HEK293 (cell line): ENCODE measurements around the gene HOXA10.
A peak's percentile ranks its signal among the peaks of the same experiment; 100 is the strongest.

ENCODE experiments used
- CTCF ChIA-PET: fragments of 350-600 bp; formaldehyde crosslinking; extraction: SDS; loops from one replicate; lab custom pipeline; 2021; ENCODE audit warnings: antibody characterized with exemption; lab: Yijun Ruan, JAX
- POLR2A ChIA-PET: fragments of 300-600 bp; formaldehyde crosslinking; extraction: SDS; loops from one replicate; lab custom pipeline; 2020; ENCODE audit warnings: antibody characterized with exemption, inconsistent platforms; lab: Yijun Ruan, JAX
- H3K27ac ChIP-seq: fragments of 200-500 bp; sonication (Bioruptor generic); 2 replicates; pipeline ENCODE4 v1.5.1; 2014; ENCODE audit warnings: low read depth, low read length, control low read depth, inconsistent platforms; ENCODE audit errors: extremely low read depth
- H3K36me3 ChIP-seq, 2 experiments: fragments of 200-500 bp in 1 of 2; sonication (Bioruptor generic) in 1 of 2; 1 replicate in 1 of 2; 2 replicates in 1 of 2; pipeline ENCODE4 v1.5.1; 2014 to 2017; ENCODE audit warnings: inconsistent platforms in 2 of 2, low read length in 2 of 2; ENCODE audit not compliant: control insufficient read depth in 2 of 2, insufficient read depth in 1 of 2
- H3K4me1 ChIP-seq: fragments of 200-500 bp; sonication (Bioruptor generic); 2 replicates; pipeline ENCODE4 v1.5.1; 2014; ENCODE audit warnings: mild to moderate bottlenecking, low read length, inconsistent platforms; ENCODE audit not compliant: control insufficient read depth, insufficient read depth
- H3K4me3 ChIP-seq: 2 replicates; pipeline ENCODE4 v1.5.1; 2011; ENCODE audit warnings: low read depth, mild to moderate bottlenecking, control low read depth, low read length, moderate library complexity
- H3K9me3 ChIP-seq: fragments of 200-500 bp; sonication (Bioruptor generic); 2 replicates; pipeline ENCODE4 v1.5.1; 2014; ENCODE audit warnings: low read depth, low read length, inconsistent platforms; ENCODE audit not compliant: control insufficient read depth, insufficient read depth
- BCL11A ChIP-seq: fragments of 450-650 bp; formaldehyde crosslinking; IDR thresholded peaks from 2 replicates; pipeline ENCODE4 v1.5.1; 2016; ENCODE audit warnings: low read depth, missing biosample characterization, missing genetic modification characterization
- GLIS1 ChIP-seq: fragments of 450-650 bp; formaldehyde crosslinking; IDR thresholded peaks from 2 replicates; pipeline ENCODE4 v1.5.1; 2016; ENCODE audit warnings: missing biosample characterization, missing genetic modification characterization
- GLIS2 ChIP-seq: fragments of 450-650 bp; formaldehyde crosslinking; IDR thresholded peaks from 2 replicates; pipeline ENCODE4 v1.5.1; 2016; ENCODE audit warnings: missing biosample characterization, missing genetic modification characterization
- KLF16 ChIP-seq: fragments of 450-650 bp; formaldehyde crosslinking; IDR thresholded peaks from 2 replicates; pipeline ENCODE4 v1.5.1; 2017; ENCODE audit warnings: missing biosample characterization, missing genetic modification characterization
- PBX3 ChIP-seq: sonication (generic); formaldehyde crosslinking; IDR thresholded peaks from 2 replicates; pipeline ENCODE4 v1.8.1; 2022; ENCODE audit warnings: mild to moderate bottlenecking, moderate library complexity, missing genetic modification reagents
- PRDM1 ChIP-seq: fragments of 450-650 bp; formaldehyde crosslinking; IDR thresholded peaks from 2 replicates; pipeline ENCODE4; 2016; ENCODE audit warnings: missing biosample characterization, missing genetic modification characterization
- SALL2 ChIP-seq: fragments of 450-650 bp; formaldehyde crosslinking; IDR thresholded peaks from 2 replicates; pipeline ENCODE4 v1.5.0; 2017; ENCODE audit warnings: missing biosample characterization, mild to moderate bottlenecking, missing genetic modification characterization, borderline replicate concordance
- SCRT1 ChIP-seq: fragments of 450-650 bp; formaldehyde crosslinking; IDR thresholded peaks from 2 replicates; pipeline ENCODE4 v1.5.1; 2016; ENCODE audit warnings: missing biosample characterization, missing genetic modification characterization, borderline replicate concordance
- SP2 ChIP-seq: fragments of 450-650 bp; formaldehyde crosslinking; IDR thresholded peaks from 2 replicates; pipeline ENCODE4 v1.5.1; 2016; ENCODE audit warnings: missing biosample characterization, missing genetic modification characterization
- YY2 ChIP-seq: fragments of 450-650 bp; formaldehyde crosslinking; IDR thresholded peaks from 2 replicates; pipeline ENCODE4 v1.5.1; 2016; ENCODE audit warnings: missing biosample characterization, missing genetic modification characterization
- ZBTB20 ChIP-seq: fragments of 450-650 bp; formaldehyde crosslinking; IDR thresholded peaks from 2 replicates; pipeline ENCODE4 v1.5.1; 2016; ENCODE audit warnings: missing biosample characterization, missing genetic modification characterization
- ZBTB48 ChIP-seq: fragments of 450-650 bp; formaldehyde crosslinking; IDR thresholded peaks from 2 replicates; pipeline ENCODE4 v1.5.1; 2016; ENCODE audit warnings: missing biosample characterization, missing genetic modification characterization
- ZFHX2 ChIP-seq: fragments of 450-650 bp; formaldehyde crosslinking; conservative IDR thresholded peaks from 2 replicates; pipeline ENCODE4 v1.5.1; 2016; ENCODE audit warnings: missing biosample characterization, missing genetic modification characterization
- ZIC2 ChIP-seq: fragments of 450-650 bp; formaldehyde crosslinking; IDR thresholded peaks from 2 replicates; pipeline ENCODE4 v1.5.1; 2016; ENCODE audit warnings: missing biosample characterization, missing genetic modification characterization
- ZNF169 ChIP-seq: fragments of 450-650 bp; formaldehyde crosslinking; IDR thresholded peaks from 2 replicates; pipeline ENCODE4 v1.5.1; 2016; ENCODE audit warnings: missing biosample characterization, missing genetic modification characterization
- ZNF2 ChIP-seq: fragments of 450-650 bp; formaldehyde crosslinking; IDR thresholded peaks from 2 replicates; pipeline ENCODE4 v1.5.1; 2016; ENCODE audit warnings: missing biosample characterization, missing genetic modification characterization
- ZNF23 ChIP-seq: fragments of 450-650 bp; formaldehyde crosslinking; IDR thresholded peaks from 2 replicates; pipeline ENCODE4 v1.5.1; 2016; ENCODE audit warnings: missing biosample characterization, missing genetic modification characterization, borderline replicate concordance
- ZNF24 ChIP-seq: fragments of 450-650 bp; formaldehyde crosslinking; IDR thresholded peaks from 2 replicates; pipeline ENCODE4 v1.5.1; 2016; ENCODE audit warnings: missing biosample characterization, missing genetic modification characterization
- ZNF335 ChIP-seq: fragments of 450-650 bp; formaldehyde crosslinking; conservative IDR thresholded peaks from 2 replicates; pipeline ENCODE4 v1.5.1; 2016; ENCODE audit warnings: missing biosample characterization, missing genetic modification characterization
- ZNF341 ChIP-seq: fragments of 450-650 bp; formaldehyde crosslinking; IDR thresholded peaks from 2 replicates; pipeline ENCODE4; 2016; ENCODE audit warnings: low read depth, missing biosample characterization, missing genetic modification characterization
- ZNF354C ChIP-seq: fragments of 450-650 bp; formaldehyde crosslinking; IDR thresholded peaks from 2 replicates; pipeline ENCODE4 v1.5.1; 2016; ENCODE audit warnings: missing biosample characterization, missing genetic modification characterization, low read depth, borderline replicate concordance
- ZNF366 ChIP-seq: fragments of 450-650 bp; formaldehyde crosslinking; conservative IDR thresholded peaks from 2 replicates; pipeline ENCODE4 v1.5.1; 2016; ENCODE audit warnings: missing biosample characterization, missing genetic modification characterization
- ZNF37A ChIP-seq: fragments of 450-650 bp; IDR thresholded peaks from 2 replicates; pipeline ENCODE4 v1.5.1; 2018; ENCODE audit warnings: missing biosample characterization, missing genetic modification characterization
- ZNF394 ChIP-seq: fragments of 450-650 bp; formaldehyde crosslinking; IDR thresholded peaks from 2 replicates; pipeline ENCODE4 v1.5.1; 2016; ENCODE audit warnings: missing biosample characterization, missing genetic modification characterization, mild to moderate bottlenecking, moderate library complexity, borderline replicate concordance
- ZNF426 ChIP-seq: fragments of 450-650 bp; formaldehyde crosslinking; IDR thresholded peaks from 2 replicates; pipeline ENCODE4 v1.5.1; 2017; ENCODE audit warnings: missing biosample characterization, missing genetic modification characterization, mild to moderate bottlenecking, inconsistent platforms, moderate library complexity
- ZNF510 ChIP-seq: fragments of 450-650 bp; formaldehyde crosslinking; IDR thresholded peaks from 2 replicates; pipeline ENCODE4 v1.5.1; 2018; ENCODE audit warnings: mild to moderate bottlenecking, missing genetic modification characterization, missing biosample characterization; ENCODE audit not compliant: insufficient replicate concordance
- ZNF558 ChIP-seq: fragments of 450-650 bp; formaldehyde crosslinking; IDR thresholded peaks from 2 replicates; pipeline ENCODE4 v1.5.1; 2016; ENCODE audit warnings: missing biosample characterization, missing genetic modification characterization
- ZNF600 ChIP-seq: fragments of 450-650 bp; formaldehyde crosslinking; IDR thresholded peaks from 2 replicates; pipeline ENCODE4 v1.5.1; 2016; ENCODE audit warnings: missing biosample characterization, missing genetic modification characterization
- ZNF677 ChIP-seq: fragments of 450-650 bp; IDR thresholded peaks from 2 replicates; pipeline ENCODE4 v1.5.0; 2018; ENCODE audit warnings: missing biosample characterization, mild to moderate bottlenecking, missing genetic modification characterization, moderate library complexity
- ZNF777 ChIP-seq: fragments of 450-650 bp; formaldehyde crosslinking; IDR thresholded peaks from 2 replicates; pipeline ENCODE4 v1.5.1; 2017; ENCODE audit warnings: missing biosample characterization, missing genetic modification characterization, borderline replicate concordance
- ZNF837 ChIP-seq: fragments of 450-650 bp; formaldehyde crosslinking; IDR thresholded peaks from 2 replicates; pipeline ENCODE4 v1.5.1; 2016; ENCODE audit warnings: missing biosample characterization, missing genetic modification characterization
- TF ChIP-seq, protein P1 (sequence below): fragments of 450-650 bp; formaldehyde crosslinking; IDR thresholded peaks from 2 replicates; pipeline ENCODE4 v1.5.1; 2016; ENCODE audit warnings: missing biosample characterization, missing genetic modification characterization
- TF ChIP-seq, protein P2 (sequence below): fragments of 450-650 bp; formaldehyde crosslinking; IDR thresholded peaks from 2 replicates; pipeline ENCODE4 v1.5.1; 2016; ENCODE audit warnings: missing biosample characterization, missing genetic modification characterization

HOXA10 gene

GRCh38 chr7:27185854-27186667, 11.9 kb upstream of the HOXA10 start:
- peaks cover 39% of the 10 kb centered on the region for H3K4me1 ChIP-seq
- CTCF ChIA-PET = interaction anchor here (0.6 to 3.2 kb wide), 9 partner anchors 8 to 898 kb away, joined by 3 to 26 read pairs (median 4); partner anchors contain the start of genes HOXA13 and HOXA5
- POLR2A ChIA-PET = interaction anchor here (0.7 to 7.6 kb wide), 11 partner anchors 9 to 985 kb away, joined by 3 to 237 read pairs (median 3); partner anchors contain the start of genes CBX3, HIBADH, HOXA10 and HOXA13
- no peaks in the 10 kb centered on the region for H3K9me3 ChIP-seq
- peak overlapping the region; percentile 64 for H3K4me3 ChIP-seq
- peak overlapping the region; percentile 99 for H3K27ac ChIP-seq
- peaks cover 0 to 10% of the 10 kb centered on the region in 2 experiments; a peak in 2 of 3 replicates for H3K36me3 ChIP-seq
- TF ChIP-seq ZNF354C = no peak
- no peak for TF ChIP-seq ZNF23 (tag by site-specific recombination)
- TF ChIP-seq ZBTB48 = peak; percentile 74
- TF ChIP-seq ZNF2 (tag by site-specific recombination) = peak; percentile 16
- TF ChIP-seq ZNF394 = peak; percentile 26; the same call in 1 of the 2 replicates
- TF ChIP-seq GLIS1 (tag by site-specific recombination) = peak; percentile 95
- 0 out of 2 replicates have a peak, but pooled peaks have one; percentile 55 for TF ChIP-seq ZNF837
- peak; percentile 77 for TF ChIP-seq ZNF341 (tag by site-specific recombination)
- peak; percentile 43; the same call in 1 of the 2 replicates for TF ChIP-seq ZIC2 (tag by site-specific recombination)
- peak; percentile 62 for TF ChIP-seq ZNF366 (tag by site-specific recombination)
- TF ChIP-seq KLF16 (tag by site-specific recombination) = no peak
- no peak for TF ChIP-seq ZNF558 (tag by site-specific recombination)
- peak; percentile 41; the same call in 1 of the 2 replicates for TF ChIP-seq ZFHX2 (tag by site-specific recombination)
- TF ChIP-seq ZNF510 (tag by site-specific recombination) = no peak
- no peak for TF ChIP-seq ZNF37A
- peak; percentile 89 for TF ChIP-seq ZNF335 (tag by site-specific recombination)
- peak; percentile 48; the same call in 1 of the 2 replicates for TF ChIP-seq ZNF777 (tag by site-specific recombination)
- TF ChIP-seq YY2 (tag by site-specific recombination) = no peak
- TF ChIP-seq SP2 (tag by site-specific recombination) = peak; percentile 84
- TF ChIP-seq, protein P1, sequence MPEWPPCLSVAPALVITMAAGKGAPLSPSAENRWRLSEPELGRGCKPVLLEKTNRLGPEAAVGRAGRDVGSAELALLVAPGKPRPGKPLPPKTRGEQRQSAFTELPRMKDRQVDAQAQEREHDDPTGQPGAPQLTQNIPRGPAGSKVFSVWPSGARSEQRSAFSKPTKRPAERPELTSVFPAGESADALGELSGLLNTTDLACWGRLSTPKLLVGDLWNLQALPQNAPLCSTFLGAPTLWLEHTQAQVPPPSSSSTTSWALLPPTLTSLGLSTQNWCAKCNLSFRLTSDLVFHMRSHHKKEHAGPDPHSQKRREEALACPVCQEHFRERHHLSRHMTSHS (tag by site-specific recombination) = no peak
- TF ChIP-seq ZNF169 (tag by site-specific recombination) = no peak
- TF ChIP-seq ZNF677 (tag by site-specific recombination) = no peak
- peak; percentile 29; the same call in 1 of the 2 replicates for TF ChIP-seq GLIS2 (tag by site-specific recombination)
- TF ChIP-seq ZBTB20 (tag by site-specific recombination) = peak; percentile 71
- no peak for TF ChIP-seq SALL2 (tag by site-specific recombination)
- no peak for TF ChIP-seq BCL11A (tag by site-specific recombination)
- no peak for TF ChIP-seq ZNF24 (tag by site-specific recombination)
- no peak for TF ChIP-seq PBX3 (CRISPR knock-in tag)
- peak; percentile 86 for TF ChIP-seq PRDM1 (tag by site-specific recombination)
- TF ChIP-seq, protein P2, sequence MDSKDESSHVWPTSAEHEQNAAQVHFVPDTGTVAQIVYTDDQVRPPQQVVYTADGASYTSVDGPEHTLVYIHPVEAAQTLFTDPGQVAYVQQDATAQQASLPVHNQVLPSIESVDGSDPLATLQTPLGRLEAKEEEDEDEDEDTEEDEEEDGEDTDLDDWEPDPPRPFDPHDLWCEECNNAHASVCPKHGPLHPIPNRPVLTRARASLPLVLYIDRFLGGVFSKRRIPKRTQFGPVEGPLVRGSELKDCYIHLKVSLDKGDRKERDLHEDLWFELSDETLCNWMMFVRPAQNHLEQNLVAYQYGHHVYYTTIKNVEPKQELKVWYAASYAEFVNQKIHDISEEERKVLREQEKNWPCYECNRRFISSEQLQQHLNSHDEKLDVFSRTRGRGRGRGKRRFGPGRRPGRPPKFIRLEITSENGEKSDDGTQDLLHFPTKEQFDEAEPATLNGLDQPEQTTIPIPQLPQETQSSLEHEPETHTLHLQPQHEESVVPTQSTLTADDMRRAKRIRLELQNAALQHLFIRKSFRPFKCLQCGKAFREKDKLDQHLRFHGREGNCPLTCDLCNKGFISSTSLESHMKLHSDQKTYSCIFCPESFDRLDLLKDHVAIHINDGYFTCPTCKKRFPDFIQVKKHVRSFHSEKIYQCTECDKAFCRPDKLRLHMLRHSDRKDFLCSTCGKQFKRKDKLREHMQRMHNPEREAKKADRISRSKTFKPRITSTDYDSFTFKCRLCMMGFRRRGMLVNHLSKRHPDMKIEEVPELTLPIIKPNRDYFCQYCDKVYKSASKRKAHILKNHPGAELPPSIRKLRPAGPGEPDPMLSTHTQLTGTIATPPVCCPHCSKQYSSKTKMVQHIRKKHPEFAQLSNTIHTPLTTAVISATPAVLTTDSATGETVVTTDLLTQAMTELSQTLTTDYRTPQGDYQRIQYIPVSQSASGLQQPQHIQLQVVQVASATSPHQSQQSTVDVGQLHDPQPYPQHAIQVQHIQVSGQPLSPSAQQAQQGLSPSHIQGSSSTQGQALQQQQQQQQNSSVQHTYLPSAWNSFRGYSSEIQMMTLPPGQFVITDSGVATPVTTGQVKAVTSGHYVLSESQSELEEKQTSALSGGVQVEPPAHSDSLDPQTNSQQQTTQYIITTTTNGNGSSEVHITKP (tag by site-specific recombination) = peak; percentile 43
- TF ChIP-seq ZNF426 (tag by site-specific recombination) = no peak
- TF ChIP-seq SCRT1 = no peak
- 0 out of 2 replicates have a peak, but pooled peaks have one; percentile 37 for TF ChIP-seq ZNF600 (tag by site-specific recombination)
